ENCODE results near the gene RAB43.

The RAB43 gene

GRCh38 chr3:129061888-129062834 lies 59.4 kb downstream of the RAB43 start:
- DNase-seq (ENCODE audit: extremely low read depth in 1 of 2, low read depth in 1 of 2): no peak

DNA sequence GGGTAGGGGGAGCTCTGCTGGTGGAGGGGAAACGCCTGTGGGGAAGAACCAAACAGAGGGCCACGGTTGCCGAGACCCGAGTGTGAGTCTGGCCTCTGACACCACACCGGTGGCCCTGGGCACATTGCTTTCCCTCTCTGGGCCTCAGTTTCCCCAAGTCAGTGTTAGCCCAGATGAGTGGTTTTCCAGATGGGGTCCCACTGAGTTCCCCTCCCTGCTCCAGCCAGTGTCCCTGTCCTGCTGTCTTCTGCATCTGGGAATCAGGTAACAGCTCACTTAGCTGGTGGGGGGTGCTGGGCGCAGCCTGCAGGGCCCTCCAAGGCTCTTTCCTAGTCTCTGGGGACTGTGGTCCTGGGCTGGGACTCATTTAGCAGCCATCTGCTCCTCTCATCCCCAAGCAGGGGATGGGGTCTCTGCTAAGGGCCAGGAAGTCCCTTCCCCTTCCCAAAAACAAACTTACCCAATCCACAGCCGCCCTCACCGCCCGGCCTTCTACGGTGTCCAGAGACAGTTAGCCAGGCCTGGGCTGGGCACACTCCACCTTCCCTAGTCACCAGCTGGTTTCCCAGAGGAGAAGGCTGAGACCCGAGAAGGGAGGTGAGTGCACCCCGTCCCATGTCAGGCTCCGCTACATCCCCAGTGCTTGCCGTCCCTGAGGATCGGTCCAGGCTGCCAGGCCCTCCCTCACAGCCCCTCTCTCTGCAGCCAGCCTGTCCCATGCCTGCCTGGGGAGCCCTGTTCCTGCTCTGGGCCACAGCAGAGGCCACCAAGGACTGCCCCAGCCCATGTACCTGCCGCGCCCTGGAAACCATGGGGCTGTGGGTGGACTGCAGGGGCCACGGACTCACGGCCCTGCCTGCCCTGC lies 60.3 kb downstream of the RAB43 start:
- no peak for DNase-seq (ENCODE audit: extremely low read depth in 1 of 2, low read depth in 1 of 2)

GRCh38 chr3:129060276-129061022 lies 61.2 kb downstream of the RAB43 start, which contains the start of gene GP9:
TSS of gene GP9 (plus strand) at chr3:129060779. CDS start at chr3:129061740, 961 bp downstream.
- DNase-seq (ENCODE audit: extremely low read depth in 1 of 2, low read depth in 1 of 2): no peak

DNA sequence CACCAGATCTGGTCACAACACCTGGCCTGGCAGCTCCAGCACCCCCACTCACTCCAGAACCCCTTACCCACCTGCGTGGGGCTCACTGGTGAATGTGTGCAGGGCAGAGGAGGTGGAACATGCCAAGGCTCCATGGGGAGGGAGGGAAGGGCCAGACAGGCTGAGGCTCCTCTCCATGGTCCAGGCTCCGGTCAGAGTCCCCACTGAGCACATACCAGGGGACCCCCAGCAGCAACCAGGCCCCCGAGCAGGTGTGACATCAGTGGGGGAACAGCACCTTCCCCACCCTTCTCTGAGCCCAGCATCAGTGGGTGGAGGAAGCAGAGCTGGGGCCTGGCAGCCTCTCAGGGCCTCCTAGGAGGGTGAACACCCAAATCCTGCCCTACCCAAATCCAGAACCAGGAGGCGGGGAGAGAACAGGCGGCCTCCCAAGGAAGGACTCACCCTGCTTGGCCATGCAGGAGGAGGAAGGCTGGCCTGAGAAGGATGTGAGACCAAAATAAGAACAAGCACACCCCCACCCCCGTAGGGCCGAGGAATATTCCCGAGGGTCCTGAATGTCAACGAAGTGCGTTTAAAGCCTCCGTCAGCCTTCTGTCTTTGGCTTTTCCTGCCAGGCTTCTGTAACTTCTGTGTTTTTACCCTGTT lies 62.2 kb downstream of the RAB43 start:
- DNase-seq (ENCODE audit: extremely low read depth in 1 of 2, low read depth in 1 of 2): no peak

GRCh38 chr3:129058441-129059200 lies 63.0 kb downstream of the RAB43 start:
- DNase-seq (ENCODE audit: extremely low read depth in 1 of 2, low read depth in 1 of 2): no peak

- no peak for DNase-seq (ENCODE audit: extremely low read depth in 1 of 2, low read depth in 1 of 2)
Observed at GRCh38 chr3:129057249-129057648, 64.4 kb downstream of the RAB43 start.

- no peak for DNase-seq (ENCODE audit: extremely low read depth in 1 of 2, low read depth in 1 of 2)
Observed at GRCh38 chr3:129056451-129057173, 65.0 kb downstream of the RAB43 start.

GRCh38 chr3:129054605-129055104 lies 66.9 kb downstream of the RAB43 start:
- DNase-seq (ENCODE audit: extremely low read depth in 1 of 2, low read depth in 1 of 2): no peak

DNA sequence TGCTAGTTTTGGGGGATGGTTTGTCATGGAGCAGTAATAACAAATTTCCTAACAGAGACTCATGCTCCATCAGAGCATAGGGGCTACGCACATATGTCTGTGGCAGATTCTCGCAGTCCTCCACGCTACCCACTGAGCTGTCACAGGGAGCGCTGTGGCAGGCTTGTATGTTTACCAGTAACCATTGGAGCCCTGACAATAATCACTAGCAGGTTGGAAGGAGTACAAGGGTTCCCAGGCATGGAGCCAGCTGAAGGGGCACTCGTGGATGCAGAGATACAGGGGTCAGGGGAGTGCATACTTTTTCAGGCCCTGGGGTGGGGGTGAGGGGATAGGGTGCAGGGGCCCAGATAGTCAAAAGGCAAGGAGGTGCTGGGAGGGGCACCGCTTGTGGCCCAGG lies 68.9 kb downstream of the RAB43 start:
- no peak for DNase-seq (ENCODE audit: extremely low read depth in 1 of 2, low read depth in 1 of 2)

DNA sequence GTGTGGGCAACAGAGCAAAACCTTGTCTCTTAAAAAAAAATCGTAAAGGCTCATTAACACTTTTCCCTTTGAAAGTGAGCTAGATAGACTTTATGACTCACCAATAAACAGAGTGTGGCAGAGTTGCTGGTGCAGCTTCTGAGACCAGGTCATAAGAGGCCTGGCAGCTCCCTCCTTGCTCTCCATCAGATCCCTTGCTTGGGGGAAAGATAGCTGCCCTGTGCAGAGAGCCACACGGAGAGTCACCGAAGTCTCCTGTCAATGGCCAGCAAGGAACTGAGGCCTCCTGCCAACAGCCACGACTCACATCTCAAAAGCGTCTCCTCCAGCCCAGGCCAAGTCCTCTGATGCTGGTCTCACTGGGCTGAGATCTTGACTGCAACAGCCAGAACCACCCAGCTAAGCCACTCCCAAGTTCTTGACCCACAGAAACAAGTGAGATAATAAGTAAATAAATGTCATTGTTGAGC lies 69.7 kb downstream of the RAB43 start:
- no peak for DNase-seq (ENCODE audit: extremely low read depth in 1 of 2, low read depth in 1 of 2)

GRCh38 chr3:129050556-129051295 lies 70.9 kb downstream of the RAB43 start:
- no peak for DNase-seq (ENCODE audit: extremely low read depth in 1 of 2, low read depth in 1 of 2)

- DNase-seq (ENCODE audit: extremely low read depth in 1 of 2, low read depth in 1 of 2): no peak
Observed at GRCh38 chr3:129047553-129047839, 74.1 kb downstream of the RAB43 start.

DNA sequence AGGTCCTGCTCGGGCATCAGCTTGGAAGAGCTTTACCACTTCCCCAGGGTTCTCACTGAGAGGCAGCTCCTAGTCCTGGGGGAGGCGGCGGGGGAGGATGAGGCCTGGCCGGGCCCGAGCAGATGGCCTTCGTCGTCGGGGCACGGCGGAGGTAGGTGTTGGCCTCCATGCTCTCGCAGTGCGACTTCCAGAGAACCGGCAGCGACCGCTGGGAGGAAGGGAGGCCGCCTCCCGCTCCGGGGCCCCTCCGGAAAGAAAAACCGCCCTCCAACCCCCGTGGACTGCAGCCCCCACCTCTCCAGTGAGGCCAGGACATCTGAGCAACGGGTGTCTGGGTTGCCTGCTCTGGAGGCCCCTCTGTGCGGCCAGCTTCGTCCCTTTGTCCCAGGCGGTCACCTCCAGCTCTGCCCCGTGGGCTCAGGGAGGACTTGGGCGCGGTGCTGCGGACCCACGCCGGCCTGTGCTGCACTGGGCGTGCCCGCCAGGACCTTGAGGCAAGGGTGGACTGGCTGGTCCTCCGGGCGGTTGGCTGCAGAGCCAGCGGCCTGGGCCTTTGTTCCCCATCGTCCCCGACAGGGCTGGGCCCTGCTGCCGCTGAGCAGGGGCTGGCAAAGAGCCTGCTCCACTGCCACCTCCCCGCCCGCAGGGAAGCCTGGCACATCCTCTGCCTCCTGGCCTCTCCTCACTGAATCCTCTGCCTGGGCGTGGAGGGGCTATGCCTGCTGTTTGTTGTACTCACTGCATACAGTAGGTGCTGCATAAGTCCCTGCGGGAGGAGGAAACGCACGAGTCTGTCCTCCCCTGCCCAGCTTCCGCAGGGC lies 74.7 kb downstream of the RAB43 start:
- DNase-seq (ENCODE audit: extremely low read depth in 1 of 2, low read depth in 1 of 2): no peak

DNA sequence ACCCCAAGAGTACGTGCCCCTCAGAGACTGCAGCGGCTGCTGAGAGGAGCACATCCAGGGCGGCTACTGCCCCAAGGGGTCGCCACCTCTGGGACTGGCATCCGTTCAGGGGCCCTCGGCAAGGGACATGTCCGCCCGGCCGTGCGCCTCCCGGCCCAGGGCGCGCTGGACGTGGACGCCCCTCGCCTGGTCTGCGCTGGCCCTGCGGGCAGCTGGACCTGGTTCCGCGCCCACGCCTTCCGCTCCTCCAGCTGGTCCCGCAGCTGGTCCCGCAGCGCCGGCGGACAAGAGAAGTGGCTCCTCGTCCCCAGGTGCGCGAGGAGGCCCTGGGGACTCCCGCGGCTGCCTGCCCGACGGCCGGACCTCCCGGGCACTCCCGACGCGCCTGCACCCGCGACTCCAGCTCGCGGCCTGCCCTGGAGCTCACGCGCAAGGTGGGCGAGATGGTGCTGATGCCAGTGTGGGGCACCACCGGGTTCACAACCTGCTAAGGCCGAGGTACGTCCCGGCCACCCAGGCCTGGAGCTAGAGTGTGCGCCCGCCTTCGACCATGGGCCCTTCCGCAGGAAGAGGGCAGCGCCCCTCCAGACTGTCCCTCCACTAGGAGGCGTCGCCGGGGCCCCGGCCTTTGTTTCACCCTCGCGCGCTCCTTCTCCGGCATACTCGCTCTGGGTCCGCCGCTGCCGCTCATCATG lies 75.4 kb downstream of the RAB43 start:
- no peak for DNase-seq (ENCODE audit: extremely low read depth in 1 of 2, low read depth in 1 of 2)

DNA sequence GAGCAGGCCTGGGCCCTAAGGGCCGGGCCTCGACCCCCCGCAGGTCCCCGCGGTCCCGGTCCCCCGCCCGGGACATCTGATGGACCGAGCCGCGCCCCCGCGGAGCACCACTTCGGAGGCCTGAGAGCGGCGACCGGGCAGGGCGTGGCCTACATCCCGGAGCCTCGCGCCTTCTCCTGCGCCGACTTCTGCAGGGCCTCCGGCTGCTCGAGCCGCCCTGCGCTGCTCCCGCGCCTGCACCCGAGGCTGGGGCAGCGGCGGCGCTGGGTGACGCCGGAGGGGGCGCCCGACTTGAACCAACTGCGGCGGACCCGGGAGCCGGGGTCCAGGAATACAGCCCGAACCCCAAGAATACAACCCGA lies 75.9 kb downstream of the RAB43 start:
- DNase-seq (ENCODE audit: extremely low read depth in 1 of 2, low read depth in 1 of 2): no peak

DNA sequence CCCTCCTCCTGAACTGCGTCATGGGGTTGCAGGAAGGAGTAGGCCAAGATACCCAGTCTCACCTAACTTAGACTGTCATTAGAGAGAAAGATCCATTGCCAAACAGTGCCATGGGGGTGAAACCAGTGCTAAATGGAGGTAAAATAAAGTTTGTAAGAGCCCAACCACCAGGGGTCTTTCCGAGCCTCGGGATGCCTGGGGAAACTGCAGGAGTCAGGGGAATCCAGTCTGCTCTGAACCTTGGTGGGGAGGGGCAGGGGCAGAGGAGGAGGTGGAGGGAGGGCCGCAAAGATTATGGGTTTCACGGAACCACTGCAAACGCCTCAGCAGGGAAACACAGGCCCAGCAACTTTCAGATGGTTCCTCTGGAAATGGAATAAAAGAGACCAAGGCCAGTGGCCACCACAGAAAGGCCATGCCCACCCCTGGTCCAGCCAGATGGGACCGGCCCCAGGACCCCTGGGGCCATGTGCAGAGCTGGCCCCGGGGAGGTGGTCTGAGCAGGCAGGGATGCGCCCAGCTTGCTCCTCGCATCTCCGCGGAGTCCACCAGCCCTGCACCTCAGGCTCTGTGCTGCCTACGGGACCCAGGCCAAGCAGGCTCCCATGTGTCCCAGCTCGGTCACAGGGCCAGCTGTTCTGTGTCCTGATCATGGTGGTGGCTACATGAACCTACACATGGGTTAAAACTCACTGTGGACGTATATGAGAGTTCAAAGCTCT lies 80.9 kb downstream of the RAB43 start:
- DNase-seq (ENCODE audit: extremely low read depth in 1 of 2, low read depth in 1 of 2): no peak
